Thymus (tissue), 11 donors: ENCODE results near the gene SNAP29. TPM values are rescaled to one million over a fixed set of nuclear protein-coding genes. Genes with fewer than 3 reads are reported as not detected.
"Not testable (repeated sequence)": the region's sequence is repeated elsewhere in the genome, so short reads cannot be mapped to it uniquely, and the experiment has no call there.

Experiments
- DNase-seq, 9 donors: peaks; one replicate each; pipeline ENCODE4 v3.0.0-alpha.2; 2013; ENCODE audit warnings: low spot score in 9 of 9, low read depth in 6 of 9, missing footprints in 1 of 9
- H3K27ac ChIP-seq, 2 donors: one replicate each; pipeline ENCODE4 v1.5.1; 2013; ENCODE audit warnings: control low read depth in 1 of 2, low read depth in 1 of 2, low read length in 1 of 2, mild to moderate bottlenecking in 1 of 2, moderate library complexity in 1 of 2
- H3K27me3 ChIP-seq, 2 donors: one replicate each; pipeline ENCODE4 v1.5.1; 2013; ENCODE audit warnings: low read length in 1 of 2; ENCODE audit not compliant: control insufficient read depth in 2 of 2, insufficient read depth in 1 of 2
- H3K36me3 ChIP-seq, 2 donors: one replicate each; pipeline ENCODE4 v1.5.1; 2013; ENCODE audit warnings: low read length in 1 of 2, mild to moderate bottlenecking in 1 of 2, moderate library complexity in 1 of 2; ENCODE audit not compliant: control insufficient read depth in 2 of 2, insufficient read depth in 2 of 2
- H3K4me1 ChIP-seq, 2 donors: one replicate each; pipeline ENCODE4 v1.5.1; 2013; ENCODE audit warnings: low read length in 2 of 2; ENCODE audit not compliant: control insufficient read depth in 2 of 2, insufficient read depth in 2 of 2
- H3K4me3 ChIP-seq, 2 donors: one replicate each; pipeline ENCODE4 v1.5.1; 2013; ENCODE audit warnings: low read length in 2 of 2, control low read depth in 1 of 2, mild to moderate bottlenecking in 1 of 2
- H3K9me3 ChIP-seq, 2 donors: one replicate each; pipeline ENCODE4 v1.5.1; 2013; ENCODE audit warnings: low read length in 1 of 2, mild to moderate bottlenecking in 1 of 2; ENCODE audit not compliant: control insufficient read depth in 2 of 2, insufficient read depth in 1 of 2
- WGBS: extraction: QIAGEN DNeasy Blood & Tissue Kit; methylation state at CpG from one replicate; pipeline ENCODE4 v1.1.7; 2013; 5-methylcytosine and 5-hydroxymethylcytosine counted together
- polyA plus RNA-seq: library from polyadenylated mRNA; stranded (reverse); fragments of 200-250 nt; gene quantifications from one replicate; pipeline ENCODE4 v1.2.3, GENCODE V29; 2013
- total RNA-seq: library from RNA; stranded (reverse); fragments of 120-200 nt; gene quantifications from one replicate; pipeline ENCODE4 v1.2.4, GENCODE V29; 2013
- donor health status: healthy.

The SNAP29 gene
- total and polyA plus RNA-seq, 2 donors: 13.4 to 19.2 TPM

- H3K27me3 ChIP-seq: no peaks in the 10 kb centered on the region
- H3K9me3 ChIP-seq: no peaks in the 10 kb centered on the region
- H3K27ac ChIP-seq: no peak overlapping the region
- 97% methylated on average over 9 of the region's 9 CpGs for WGBS
- H3K36me3 ChIP-seq: peaks cover 63 to 76% of the 10 kb centered on the region in 2 donors
- DNase-seq: no peak
- peaks cover 2 to 9% of the 10 kb centered on the region in 2 donors for H3K4me1 ChIP-seq
- no peak overlapping the region for H3K4me3 ChIP-seq
These were observed 43.2 kb upstream of the SNAP29 start for GRCh38 chr22:20815477-20816050.

GRCh38 chr22:20816559-20816958, 42.2 kb upstream of the SNAP29 start:
- 94% methylated on average over 6 of the region's 6 CpGs for WGBS
- DNase-seq: no peak
- Histone ChIP-seq H3K9me3 (no peaks in the 10 kb centered on the region), H3K27ac (no peak overlapping the region), H3K27me3 (no peaks in the 10 kb centered on the region), H3K36me3 (peaks cover 62 to 82% of the 10 kb centered on the region in 2 donors), H3K4me3 (no peak overlapping the region), H3K4me1 (no peaks in the 10 kb centered on the region)

- Histone ChIP-seq H3K4me3 (no peak overlapping the region), H3K27ac (no peak overlapping the region), H3K36me3 (peaks cover 60 to 76% of the 10 kb centered on the region in 2 donors), H3K4me1 (no peaks in the 10 kb centered on the region), H3K27me3 (no peaks in the 10 kb centered on the region), H3K9me3 (no peaks in the 10 kb centered on the region)
- WGBS: 97% methylated on average over 3 of the region's 3 CpGs
- DNase-seq: no peak
These were observed 40.3 kb upstream of the SNAP29 start for GRCh38 chr22:20818471-20818870.

- no peak for DNase-seq
- H3K36me3 ChIP-seq: peaks cover 69 to 79% of the 10 kb centered on the region in 2 donors
- H3K9me3 ChIP-seq: no peaks in the 10 kb centered on the region
- no peaks in the 10 kb centered on the region for H3K27me3 ChIP-seq
- 99% methylated on average over 9 of the region's 9 CpGs for WGBS
- no peak overlapping the region for H3K4me3 ChIP-seq
- H3K4me1 ChIP-seq: no peaks in the 10 kb centered on the region
- no peak overlapping the region for H3K27ac ChIP-seq
These were observed 39.3 kb upstream of the SNAP29 start for GRCh38 chr22:20819471-20819870.

GRCh38 chr22:20821717-20822239, 37.0 kb upstream of the SNAP29 start:
- not testable (repeated sequence) for H3K4me1 ChIP-seq, H3K27ac ChIP-seq, H3K27me3 ChIP-seq, H3K9me3 ChIP-seq, DNase-seq, H3K4me3 ChIP-seq
- WGBS: 99% methylated on average over 8 of the region's 8 CpGs
- H3K36me3 ChIP-seq: peaks cover 65 to 67% of the 10 kb centered on the region in 2 donors

GRCh38 chr22:20822240-20822639, 36.6 kb upstream of the SNAP29 start:
- peaks cover 60 to 63% of the 10 kb centered on the region in 2 donors for H3K36me3 ChIP-seq
- no peaks in the 10 kb centered on the region for H3K9me3 ChIP-seq
- no peak overlapping the region for H3K27ac ChIP-seq
- no peaks in the 10 kb centered on the region for H3K27me3 ChIP-seq
- over 99% methylated on average over 5 of the region's 5 CpGs for WGBS
- no peak for DNase-seq
- H3K4me3 ChIP-seq: no peak overlapping the region
- H3K4me1 ChIP-seq: no peaks in the 10 kb centered on the region

GRCh38 chr22:20823264-20823663, 35.5 kb upstream of the SNAP29 start:
- H3K9me3 ChIP-seq: no peaks in the 10 kb centered on the region
- H3K4me1 ChIP-seq: no peaks in the 10 kb centered on the region
- 95% methylated on average over 1 of the region's 1 CpG for WGBS
- H3K36me3 ChIP-seq: peaks cover 55 to 60% of the 10 kb centered on the region in 2 donors
- H3K4me3 ChIP-seq: no peak overlapping the region
- no peaks in the 10 kb centered on the region for H3K27me3 ChIP-seq
- H3K27ac ChIP-seq: no peak overlapping the region
- no peak for DNase-seq

- 97% methylated on average over 4 of the region's 4 CpGs for WGBS
- not testable (repeated sequence) for H3K4me3 ChIP-seq, DNase-seq, H3K4me1 ChIP-seq, H3K27ac ChIP-seq, H3K27me3 ChIP-seq, H3K9me3 ChIP-seq
- H3K36me3 ChIP-seq: peaks cover 47 to 49% of the 10 kb centered on the region in 2 donors
These were observed 33.6 kb upstream of the SNAP29 start for GRCh38 chr22:20825216-20825615.

GRCh38 chr22:20825624-20826023, 33.2 kb upstream of the SNAP29 start:
- 96% methylated on average over 6 of the region's 6 CpGs for WGBS
- peaks cover 46 to 49% of the 10 kb centered on the region in 2 donors for H3K36me3 ChIP-seq
- H3K4me3 ChIP-seq: no peak overlapping the region
- no peaks in the 10 kb centered on the region for H3K4me1 ChIP-seq
- no peak for DNase-seq
- H3K27ac ChIP-seq: no peak overlapping the region
- no peaks in the 10 kb centered on the region for H3K9me3 ChIP-seq
- H3K27me3 ChIP-seq: no peaks in the 10 kb centered on the region
